HG03439 (cell line): ENCODE results near the gene MBLAC1.

Source experiments
- ATAC-seq: cut with Tn5 transposase; IDR thresholded peaks from one replicate; pipeline ENCODE4 v1.9.1; 2021; ENCODE audit warnings: mild to moderate bottlenecking, moderate library complexity; ENCODE audit not compliant: unreplicated experiment

Gene MBLAC1

GRCh38 chr7:100126931-100127865 lies at the start of gene MBLAC1:
Gene MBLAC1 (plus strand): TSS chr7:100126967. CDS start chr7:100127396, 429 bp downstream.
- peak; percentile 67 for ATAC-seq

- ATAC-seq, result no peak
Measured at GRCh38 chr7:100077205-100077604, 49.6 kb upstream of the MBLAC1 start.

GRCh38 chr7:100079024-100079560 lies 47.7 kb upstream of the MBLAC1 start:
- ATAC-seq, result no peak

GRCh38 chr7:100080907-100081534 lies 45.7 kb upstream of the MBLAC1 start:
- peak; percentile 11 for ATAC-seq

GRCh38 chr7:100081535-100082102 lies 45.1 kb upstream of the MBLAC1 start, which contains the start of gene ZNF3:
Gene ZNF3 (minus strand): TSS chr7:100081723. CDS start chr7:100077357, 4,366 bp downstream.
- ATAC-seq, result peak; percentile 86

GRCh38 chr7:100082978-100083377 lies 43.8 kb upstream of the MBLAC1 start:
- ATAC-seq, result no peak

- no peak for ATAC-seq
Measured at GRCh38 chr7:100085515-100085914, 41.3 kb upstream of the MBLAC1 start.

GRCh38 chr7:100087055-100087750 lies 39.6 kb upstream of the MBLAC1 start:
- ATAC-seq, result no peak

- no peak for ATAC-seq
Measured at GRCh38 chr7:100088095-100088620, 38.6 kb upstream of the MBLAC1 start.

GRCh38 chr7:100088621-100089457 lies 37.9 kb upstream of the MBLAC1 start, which contains the start of gene COPS6:
Gene COPS6 (plus strand): TSS chr7:100088969. CDS start chr7:100088991, 22 bp downstream.
- ATAC-seq, result no peak

GRCh38 chr7:100089458-100090196 lies 37.1 kb upstream of the MBLAC1 start:
- no peak for ATAC-seq

GRCh38 chr7:100090527-100091410 lies 36.0 kb upstream of the MBLAC1 start:
- no peak for ATAC-seq

- ATAC-seq, result no peak
Measured at GRCh38 chr7:100091411-100092181, 35.2 kb upstream of the MBLAC1 start.

- no peak for ATAC-seq
Measured at GRCh38 chr7:100093054-100093453, 33.7 kb upstream of the MBLAC1 start.

- no peak for ATAC-seq
Measured at GRCh38 chr7:100093498-100093897, 33.3 kb upstream of the MBLAC1 start.

- no peak for ATAC-seq
Measured at GRCh38 chr7:100093925-100094486, 32.8 kb upstream of the MBLAC1 start.

GRCh38 chr7:100095289-100095688 lies 31.5 kb upstream of the MBLAC1 start:
- ATAC-seq, result no peak
